GM18951 (cell line): ENCODE data around the gene RORC.
"Not testable (repeated sequence)": the region's sequence is repeated elsewhere in the genome, so short reads cannot be mapped to it uniquely, and the experiment has no call there.

ENCODE experiments used
- POLR2A ChIP-seq: IDR thresholded peaks from 4 replicates; pipeline ENCODE4 v1.6.1; 2011; ENCODE audit warnings: mild to moderate bottlenecking; ENCODE audit not compliant: insufficient read length, insufficient read depth; ENCODE audit errors: extremely low read depth
- in situ Hi-C: fragments of 300-500 bp; cut with MboI; formaldehyde crosslinking; loops from one replicate; pipeline ENCODE4 v1.12.0; 2022; ENCODE audit warnings: low sequenced_read_pairs, mixed read lengths, inconsistent platforms; ENCODE audit not compliant: unreplicated experiment

RORC gene

DNA sequence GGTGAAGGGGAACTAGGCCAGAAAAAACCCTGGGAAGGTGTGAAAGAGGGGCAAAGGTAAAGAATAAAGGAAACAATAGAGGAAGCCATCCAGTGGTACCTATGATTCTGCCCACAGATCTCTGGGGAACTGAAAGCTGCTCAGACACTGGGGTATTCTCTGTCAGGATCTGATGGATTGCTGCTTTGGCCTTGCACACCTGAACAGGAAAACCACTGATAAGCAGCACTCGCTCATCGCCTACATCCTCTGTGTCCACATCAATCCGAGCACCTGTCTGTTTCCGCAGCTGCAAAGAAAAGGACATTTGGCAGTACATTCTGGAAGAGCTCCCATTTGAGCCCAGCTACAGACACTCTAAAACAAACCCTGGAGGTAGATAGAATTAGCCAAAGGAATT is 51.8 kb downstream of the RORC start:
- in situ Hi-C loops: no loop called here
- no peak for TF ChIP-seq POLR2A

GRCh38 chr1:151777317-151777716 is 54.3 kb downstream of the RORC start:
- in situ Hi-C loops: no loop called here

GRCh38 chr1:151776665-151777062 is 54.9 kb downstream of the RORC start:
- TF ChIP-seq POLR2A: no peak
- in situ Hi-C loops: no loop called here

More at GRCh38 chr1:151777317-151777716, 54.3 kb downstream of the RORC start:
- TF ChIP-seq POLR2A: no peak

DNA sequence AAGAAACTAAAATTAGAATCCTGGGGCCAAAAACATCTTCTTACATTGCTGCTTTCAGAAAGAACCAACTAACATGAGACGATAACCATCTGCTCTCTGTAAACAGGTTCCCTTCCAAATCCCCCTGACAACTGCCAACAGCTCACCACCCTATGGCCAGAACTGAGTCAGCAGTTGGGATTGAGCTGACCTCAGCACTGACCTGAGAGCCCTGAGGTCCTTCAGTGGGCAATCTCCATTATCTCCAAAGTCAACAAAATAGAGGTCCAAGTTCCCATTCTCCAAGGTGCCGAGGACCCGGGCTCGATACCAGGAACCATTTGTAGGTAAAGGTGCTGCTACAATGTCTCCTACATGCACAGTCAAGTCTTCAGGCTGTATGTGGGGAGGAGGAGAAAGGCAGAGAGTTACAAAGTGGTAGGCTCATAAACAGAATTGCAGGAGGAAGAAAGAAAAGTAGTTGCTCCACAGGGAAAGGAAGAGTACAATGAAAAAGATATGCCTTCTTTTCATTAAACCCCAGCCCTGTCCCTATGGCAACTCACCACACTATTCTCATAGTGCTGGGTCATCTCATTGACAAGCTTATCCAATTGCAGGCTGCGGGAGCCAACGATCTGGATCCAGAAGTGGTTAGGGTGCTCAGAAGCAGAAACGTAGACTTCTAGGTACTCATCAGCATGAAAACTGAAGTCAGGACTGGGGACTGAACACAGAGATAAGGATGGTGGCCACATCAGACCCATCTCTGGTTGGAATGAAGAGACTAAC is 55.5 kb downstream of the RORC start:
- in situ Hi-C loops: no loop called here
- TF ChIP-seq POLR2A: no peak

- in situ Hi-C loops: no loop called here
- TF ChIP-seq POLR2A: no peak
Observed at GRCh38 chr1:151774256-151774922, 57.2 kb downstream of the RORC start.

DNA sequence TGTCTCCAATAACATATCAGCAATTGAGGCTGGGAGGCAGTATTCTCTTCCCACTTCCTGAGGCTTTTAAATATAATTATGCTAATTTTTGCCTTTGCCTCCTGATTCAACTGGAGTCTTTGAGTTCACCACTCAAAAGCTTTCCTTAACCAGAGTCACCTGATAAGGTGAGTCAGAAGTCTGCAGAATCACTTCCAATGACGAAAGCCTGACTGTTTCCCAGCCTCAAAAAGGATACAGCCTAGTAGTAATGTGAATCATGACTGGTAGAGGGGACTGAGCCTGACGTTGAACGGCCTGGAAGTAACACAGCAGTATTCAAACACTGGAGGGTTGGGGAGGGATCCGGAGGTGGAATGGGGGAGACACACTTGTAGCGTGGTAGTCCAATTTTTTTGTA is 57.9 kb downstream of the RORC start:
- in situ Hi-C loops: no loop called here
- TF ChIP-seq POLR2A: no peak

- in situ Hi-C loops: not testable (repeated sequence)
Observed at GRCh38 chr1:151769270-151769669, 62.3 kb downstream of the RORC start.

DNA sequence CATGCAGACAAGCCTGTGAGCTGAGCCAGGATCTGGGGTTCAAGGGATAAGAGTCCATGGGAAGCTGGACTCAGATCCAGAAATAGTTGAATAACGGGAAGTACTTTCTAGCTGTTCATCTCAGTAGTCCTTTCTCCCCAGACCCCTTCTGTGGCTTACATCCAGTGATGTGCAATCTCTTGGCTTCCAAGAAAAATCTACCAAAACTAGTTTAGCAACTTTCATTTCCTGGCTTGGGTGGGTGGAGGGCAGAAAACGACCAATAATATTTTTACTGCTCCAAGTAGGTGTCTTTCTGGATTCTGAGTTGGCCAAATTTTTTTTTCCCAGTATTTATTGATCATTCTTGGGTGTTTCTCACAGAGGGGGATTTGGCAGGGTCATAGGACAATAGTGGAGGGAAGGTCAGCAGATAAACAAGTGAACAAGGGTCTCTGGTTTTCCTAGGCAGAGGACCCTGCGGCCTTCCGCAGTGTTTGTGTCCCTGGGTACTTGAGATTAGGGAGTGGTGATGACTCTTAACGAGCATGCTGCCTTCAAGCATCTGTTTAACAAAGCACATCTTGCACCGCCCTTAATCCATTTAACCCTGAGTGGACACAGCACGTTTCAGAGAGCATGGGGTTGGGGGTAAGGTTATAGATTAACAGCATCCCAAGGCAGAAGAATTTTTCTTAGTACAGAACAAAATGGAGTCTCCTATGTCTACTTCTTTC is 63.1 kb downstream of the RORC start:
- in situ Hi-C loops: not testable (repeated sequence)

DNA sequence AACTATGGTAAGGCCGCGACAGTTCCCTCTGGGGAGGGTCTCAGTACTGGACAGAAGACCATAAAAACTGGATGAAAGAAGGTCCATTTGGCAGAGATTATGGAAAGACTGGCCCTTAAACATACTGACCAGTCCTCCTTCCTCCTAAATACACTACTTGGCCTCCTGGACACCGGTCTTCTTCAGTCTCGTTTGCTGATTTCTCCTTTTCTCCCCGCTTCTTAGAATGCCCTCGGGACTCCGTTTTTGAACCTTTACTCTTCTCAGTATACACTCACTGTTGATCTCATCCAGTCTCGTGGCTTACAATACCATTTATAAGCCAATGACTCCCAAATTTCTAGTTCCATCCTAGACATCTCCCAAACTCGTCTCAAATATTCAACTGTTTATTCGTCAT is 67.6 kb downstream of the RORC start:
- TF ChIP-seq POLR2A: no peak
- in situ Hi-C loops: no loop called here

DNA sequence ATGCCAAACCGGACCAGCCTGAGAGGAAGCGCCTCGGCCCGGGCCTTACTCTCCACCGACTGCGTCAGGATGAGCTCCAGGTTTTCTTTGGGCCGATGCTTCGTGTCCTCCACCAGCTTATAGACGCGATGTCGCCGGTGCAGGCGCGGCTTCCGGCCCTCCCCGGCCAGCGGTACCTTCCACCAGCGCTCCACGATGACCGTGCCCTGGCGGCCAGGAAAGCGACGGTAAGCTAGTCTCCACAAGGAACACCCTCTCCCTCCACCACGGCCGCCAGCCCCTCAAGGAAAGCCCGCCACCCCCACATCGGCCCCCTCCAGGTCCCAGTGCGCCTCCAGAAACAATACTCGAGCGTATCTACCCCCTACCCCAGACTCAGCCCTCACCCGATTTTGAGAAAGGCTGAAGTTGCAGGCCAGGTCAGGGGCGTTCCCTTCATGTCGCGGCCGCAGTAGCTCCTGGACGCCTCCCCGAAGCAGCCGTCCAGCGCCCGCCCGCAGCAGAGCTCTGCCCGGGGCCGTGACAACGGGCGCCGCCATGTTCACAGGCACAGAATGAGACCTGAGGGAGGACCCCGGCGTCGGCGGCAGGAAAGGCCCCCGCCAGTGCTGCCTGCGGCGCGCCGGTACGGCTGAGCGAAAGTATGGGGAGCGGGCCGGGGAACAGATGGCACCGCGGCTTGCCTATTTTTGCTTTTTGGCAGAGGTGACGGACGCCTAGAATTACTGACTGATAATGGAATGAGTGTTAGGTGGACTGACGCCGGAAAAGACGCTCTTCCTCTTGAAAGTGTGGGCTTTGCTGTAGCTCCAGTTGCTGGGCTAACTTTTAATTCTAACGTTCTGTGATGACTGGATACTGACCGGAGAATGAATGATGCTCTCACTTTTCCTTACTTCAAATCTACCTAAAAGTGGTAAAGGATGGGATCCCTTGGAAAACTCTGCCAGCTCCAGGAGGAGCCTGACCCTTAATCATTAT is 68.4 kb downstream of the RORC start, which contains the start of gene MRPL9:
Gene MRPL9, minus strand, starts transcription at position 556 of the 981 bp plus-strand sequence. Its CDS starts 17 bp downstream, at position 539.
- TF ChIP-seq POLR2A: peak; percentile 79

GRCh38 chr1:151760597-151761385 is 70.8 kb downstream of the RORC start:
- in situ Hi-C loops: no loop called here
- TF ChIP-seq POLR2A: no peak

More for the DNA sequence above, 68.4 kb downstream of the RORC start, which contains the start of gene MRPL9:
- in situ Hi-C loops: no loop called here

DNA sequence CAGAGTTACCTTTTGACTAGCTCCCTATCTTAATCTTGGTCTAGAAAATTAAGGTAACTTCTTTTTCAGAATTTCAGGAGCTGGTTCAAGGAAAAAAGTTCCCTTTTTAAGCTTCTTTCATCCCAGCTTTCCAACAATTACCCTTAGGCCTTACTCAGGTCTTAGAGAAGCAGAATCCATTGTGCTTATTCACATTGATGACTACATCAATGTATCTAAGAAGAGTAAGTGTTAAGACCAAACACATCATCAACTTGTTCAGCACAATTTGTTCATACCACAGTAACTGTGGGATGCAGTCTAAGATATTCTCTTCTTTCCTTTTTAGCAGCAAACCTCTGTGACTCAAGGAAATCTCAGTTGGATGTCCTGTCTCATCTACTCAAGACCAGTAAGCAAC is 72.4 kb downstream of the RORC start:
- no peak for TF ChIP-seq POLR2A
- in situ Hi-C loops: no loop called here

DNA sequence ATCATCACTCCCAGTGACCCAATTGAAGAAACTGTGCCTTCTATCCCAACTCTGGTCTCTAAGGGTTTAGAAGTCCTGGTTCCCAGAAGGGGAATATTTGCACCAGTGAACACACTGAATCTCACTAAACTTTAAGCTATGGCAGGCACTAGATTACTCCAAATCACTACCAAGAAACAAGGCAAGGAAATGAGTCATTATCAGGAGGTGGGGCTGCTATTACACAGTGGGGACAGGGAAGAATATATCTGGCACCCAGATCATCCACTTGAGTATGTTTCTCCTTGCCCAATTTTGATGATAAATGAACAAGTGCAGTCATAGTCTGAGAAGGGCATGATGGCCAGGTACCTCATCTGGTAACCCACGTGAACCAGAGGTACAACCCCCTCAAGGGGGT is 75.3 kb downstream of the RORC start:
- in situ Hi-C loops: no loop called here
- TF ChIP-seq POLR2A: no peak
